Panc1 (cell line): ENCODE results near the gene COMMD4.
"Not testable (repeated sequence)": the region's sequence is repeated elsewhere in the genome, so short reads cannot be mapped to it uniquely, and the experiment has no call there.

Experiments used
- CTCF ChIP-seq: fragments of 450-650 bp; IDR thresholded peaks from 2 replicates; pipeline ENCODE4 v1.5.1; 2017; ENCODE audit warnings: mild to moderate bottlenecking
- SIN3A ChIP-seq: IDR thresholded peaks from 2 replicates; pipeline ENCODE4 v1.6.1; 2012; ENCODE audit warnings: low read depth, mild to moderate bottlenecking, low read length, moderate library complexity, borderline replicate concordance; ENCODE audit not compliant: insufficient read depth

- not testable (repeated sequence) for TF ChIP-seq CTCF, SIN3A
Measured at GRCh38 chr15:75319231-75319897, 16.5 kb upstream of the COMMD4 start.
